Endothelial cell of hepatic sinusoid (primary cell): ENCODE measurements around the gene ULK1.
"Not testable (repeated sequence)": the region's sequence is repeated elsewhere in the genome, so short reads cannot be mapped to it uniquely, and the experiment has no call there.

ENCODE experiments used
- in situ Hi-C: cut with HindIII; loops from 2 replicates; pipeline ENCODE4 v1.10.0; 2017; ENCODE audit warnings: low sequenced_read_pairs

The ULK1 gene

GRCh38 chr12:131861261-131862083 lies 33.0 kb upstream of the ULK1 start:
- in situ Hi-C loops, result no loop called here

- in situ Hi-C loops, result no loop called here
These were observed 32.4 kb upstream of the ULK1 start for GRCh38 chr12:131862084-131862441.

GRCh38 chr12:131862600-131862993 lies 31.8 kb upstream of the ULK1 start:
- in situ Hi-C loops, result no loop called here

GRCh38 chr12:131862994-131863710 lies 31.3 kb upstream of the ULK1 start:
- in situ Hi-C loops, result no loop called here

- in situ Hi-C loops, result no loop called here
These were observed 30.6 kb upstream of the ULK1 start for GRCh38 chr12:131863711-131864396.

GRCh38 chr12:131864469-131864868 lies 30.0 kb upstream of the ULK1 start:
- in situ Hi-C loops, result no loop called here

GRCh38 chr12:131865180-131865875 lies 29.1 kb upstream of the ULK1 start:
- in situ Hi-C loops, result loop anchor here (5.0 kb wide), 1 partner anchor 48 kb away; no protein-coding TSS in a partner anchor

GRCh38 chr12:131867471-131867870 lies 27.0 kb upstream of the ULK1 start:
- in situ Hi-C loops, result loop anchor here (5.0 kb wide), 1 partner anchor 50 kb away; no protein-coding TSS in a partner anchor

- in situ Hi-C loops, result loop anchor here (5.0 kb wide), 1 partner anchor 51 kb away; no protein-coding TSS in a partner anchor
These were observed 26.3 kb upstream of the ULK1 start for GRCh38 chr12:131867891-131868675.

- in situ Hi-C loops, result loop anchor here (5.0 kb wide), 1 partner anchor 53 kb away; no protein-coding TSS in a partner anchor
These were observed 24.5 kb upstream of the ULK1 start for GRCh38 chr12:131869871-131870418.

- in situ Hi-C loops, result no loop called here
These were observed 22.7 kb upstream of the ULK1 start for GRCh38 chr12:131871677-131872076.

GRCh38 chr12:131872154-131873051 lies 22.0 kb upstream of the ULK1 start:
- in situ Hi-C loops, result no loop called here

GRCh38 chr12:131873293-131873692 lies 21.1 kb upstream of the ULK1 start:
- in situ Hi-C loops, result no loop called here

GRCh38 chr12:131874972-131875371 lies 19.4 kb upstream of the ULK1 start:
- in situ Hi-C loops, result not testable (repeated sequence)

- in situ Hi-C loops, result not testable (repeated sequence)
These were observed 17.2 kb upstream of the ULK1 start for GRCh38 chr12:131877216-131877615.

GRCh38 chr12:131878436-131878835 lies 16.0 kb upstream of the ULK1 start:
- in situ Hi-C loops, result not testable (repeated sequence)

GRCh38 chr12:131882804-131883520 lies 11.5 kb upstream of the ULK1 start:
- in situ Hi-C loops, result no loop called here

GRCh38 chr12:131883521-131883900 lies 10.9 kb upstream of the ULK1 start:
- in situ Hi-C loops, result no loop called here
